GM21723 (cell line): Measurements from ENCODE around the gene SLC22A15.
A peak's percentile ranks its signal among the peaks of the same experiment; 100 is the strongest.

Experiments used
- ATAC-seq: cut with Tn5 transposase; IDR thresholded peaks from one replicate; pipeline ENCODE4 v1.9.1; 2021; ENCODE audit warnings: mild to moderate bottlenecking, moderate library complexity; ENCODE audit not compliant: unreplicated experiment

Gene SLC22A15

GRCh38 chr1:116099379-116099778 lies 123.1 kb downstream of the SLC22A15 start:
- no peak for ATAC-seq

GRCh38 chr1:116099919-116100318 lies 123.6 kb downstream of the SLC22A15 start:
- ATAC-seq, result no peak

GRCh38 chr1:116104667-116105066 lies 128.4 kb downstream of the SLC22A15 start:
- no peak for ATAC-seq

- ATAC-seq, result no peak
Observed at GRCh38 chr1:116105996-116106395, 129.7 kb downstream of the SLC22A15 start.

GRCh38 chr1:116106646-116107045 lies 130.3 kb downstream of the SLC22A15 start:
- no peak for ATAC-seq

GRCh38 chr1:116107371-116107770 lies 131.1 kb downstream of the SLC22A15 start:
- no peak for ATAC-seq

- ATAC-seq, result peak; percentile 76
Observed at GRCh38 chr1:116110567-116111523, 134.5 kb downstream of the SLC22A15 start, which contains the start of gene MAB21L3. Gene MAB21L3 (plus strand): TSS chr1:116111399. CDS start chr1:116112616, 1,217 bp downstream.

- no peak for ATAC-seq
Observed at GRCh38 chr1:116111524-116112021, 135.3 kb downstream of the SLC22A15 start.

GRCh38 chr1:116112388-116113140 lies 136.3 kb downstream of the SLC22A15 start:
- no peak for ATAC-seq

- ATAC-seq, result no peak
Observed at GRCh38 chr1:116113615-116114014, 137.3 kb downstream of the SLC22A15 start.

GRCh38 chr1:116115476-116116439 lies 139.4 kb downstream of the SLC22A15 start:
- no peak for ATAC-seq

GRCh38 chr1:116118471-116118870 lies 142.2 kb downstream of the SLC22A15 start:
- ATAC-seq, result no peak
